OCI-LY7 (cell line): ENCODE results near the gene HLA-DOA.

Experiments
- EZH2phosphoT487 ChIP-seq: fragments of 200-600 bp; sonication (generic); IDR thresholded peaks from 2 replicates; pipeline ENCODE4 v1.6.1; 2018; ENCODE audit warnings: low read depth, borderline replicate concordance, mild to moderate bottlenecking, mixed run types, antibody characterized with exemption, low read length, moderate library complexity, mixed read lengths
- TF ChIP-seq, protein P1 (sequence below): fragments of 200-600 bp; sonication (generic); conservative IDR thresholded peaks from 2 replicates; pipeline ENCODE4 v1.5.1; 2014; ENCODE audit warnings: mild to moderate bottlenecking, antibody characterized with exemption, low read length, moderate library complexity, mixed read lengths

DNA sequence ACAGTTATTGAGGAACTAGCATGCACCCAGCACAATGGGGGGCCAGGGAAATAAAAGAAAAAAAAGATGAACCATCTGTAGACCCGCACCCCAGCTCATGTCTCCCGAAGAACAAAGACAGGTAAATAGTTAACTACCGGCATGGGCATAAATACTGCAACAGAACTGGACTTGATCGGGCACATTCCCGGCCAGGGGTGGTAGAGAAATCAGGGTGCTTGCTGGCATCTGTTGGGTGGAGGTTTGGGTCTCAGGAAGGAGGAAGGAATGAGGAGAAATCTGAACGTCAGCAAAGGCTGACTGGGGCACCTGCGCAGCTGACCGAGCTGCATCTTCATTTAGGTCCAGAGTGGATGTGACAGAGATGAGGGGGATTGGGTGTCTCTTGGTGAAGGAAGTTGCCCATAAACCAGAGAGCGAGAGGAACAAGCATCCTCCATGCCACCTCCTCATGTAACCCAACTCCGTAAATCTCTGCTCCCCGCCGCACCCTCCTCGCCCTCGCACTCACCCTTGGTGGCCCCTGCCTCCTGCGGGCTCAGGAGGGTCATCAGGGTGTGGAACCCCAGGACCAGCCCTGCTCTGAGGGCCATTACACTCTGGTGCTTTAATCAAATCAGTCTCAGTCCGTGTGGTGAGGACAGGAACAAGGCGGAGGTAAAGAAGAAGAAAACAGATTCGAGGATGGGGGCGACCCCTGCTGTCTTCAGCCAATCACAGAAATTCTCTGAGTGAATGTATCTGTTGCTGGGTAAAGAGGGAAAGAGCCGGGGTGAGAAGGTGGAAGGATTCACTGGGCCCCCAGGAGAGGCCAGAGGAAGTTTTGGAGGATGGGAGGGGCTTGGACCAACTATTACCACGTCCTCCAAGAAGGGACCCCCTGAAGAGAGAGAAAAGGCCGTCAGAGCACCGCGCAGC lies at the start of gene HLA-DOA:
- TF ChIP-seq, protein P1, sequence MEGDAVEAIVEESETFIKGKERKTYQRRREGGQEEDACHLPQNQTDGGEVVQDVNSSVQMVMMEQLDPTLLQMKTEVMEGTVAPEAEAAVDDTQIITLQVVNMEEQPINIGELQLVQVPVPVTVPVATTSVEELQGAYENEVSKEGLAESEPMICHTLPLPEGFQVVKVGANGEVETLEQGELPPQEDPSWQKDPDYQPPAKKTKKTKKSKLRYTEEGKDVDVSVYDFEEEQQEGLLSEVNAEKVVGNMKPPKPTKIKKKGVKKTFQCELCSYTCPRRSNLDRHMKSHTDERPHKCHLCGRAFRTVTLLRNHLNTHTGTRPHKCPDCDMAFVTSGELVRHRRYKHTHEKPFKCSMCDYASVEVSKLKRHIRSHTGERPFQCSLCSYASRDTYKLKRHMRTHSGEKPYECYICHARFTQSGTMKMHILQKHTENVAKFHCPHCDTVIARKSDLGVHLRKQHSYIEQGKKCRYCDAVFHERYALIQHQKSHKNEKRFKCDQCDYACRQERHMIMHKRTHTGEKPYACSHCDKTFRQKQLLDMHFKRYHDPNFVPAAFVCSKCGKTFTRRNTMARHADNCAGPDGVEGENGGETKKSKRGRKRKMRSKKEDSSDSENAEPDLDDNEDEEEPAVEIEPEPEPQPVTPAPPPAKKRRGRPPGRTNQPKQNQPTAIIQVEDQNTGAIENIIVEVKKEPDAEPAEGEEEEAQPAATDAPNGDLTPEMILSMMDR = no peak; the same call in 1 of the 2 replicates
- TF ChIP-seq EZH2phosphoT487 = no peak
